ENCODE measurements around the gene WRNIP1. TPM values are rescaled to one million over a fixed set of nuclear protein-coding genes. Genes with fewer than 3 reads are reported as not detected.
A peak's percentile ranks its signal among the peaks of the same experiment; 100 is the strongest.

WRNIP1 gene
- total and polyA plus RNA-seq, 9 of the 15 experiments (the other 6 are each of a cell fraction or from before 2014, with no cell fraction given): 13.2 to 63.6 (median 48.6) TPM

GRCh38 chr6:2765166-2765895 is at the start of gene WRNIP1 (continued):
- TF ChIP-seq SRF (CRISPR knock-in tag; IDR thresholded peaks at IDR 0.05) (peak in 1 of 2 experiments; percentile 60; a peak in 1 of 4 replicates), RAD21 (CRISPR knock-in tag; conservative IDR thresholded peaks at IDR 0.05 in 1 of 2, IDR thresholded peaks at IDR 0.05 in 1 of 2) (peak in 1 of 2 experiments; percentile 17; a peak in 2 of 4 replicates), ZFX (CRISPR knock-in tag; IDR thresholded peaks at IDR 0.05) (peak; percentile 88), TBL1XR1 (IDR thresholded peaks at IDR 0.05; ENCODE audit: low read length in 2 of 2) (peak in 1 of 2 experiments; percentile 31; a peak in 2 of 4 replicates), HMGN3 (IDR thresholded peaks at IDR 0.05; ENCODE audit: borderline replicate concordance, extremely low read depth, insufficient read length, low read depth, low read length) (peak; percentile 59), MCM5 (IDR thresholded peaks at IDR 0.05; ENCODE audit: low read depth) (no peak), JUND (IDR thresholded peaks at IDR 0.05; ENCODE audit: borderline replicate concordance, low read depth, low read length) (peak; percentile 77), JUND (tag; IDR thresholded peaks at IDR 0.05; ENCODE audit: borderline replicate concordance, low read depth, low read length) (no peak; the same call in 2 of the 3 replicates), ZNF76 (CRISPR knock-in tag; IDR thresholded peaks at IDR 0.05; ENCODE audit: borderline replicate concordance) (no peak; the same call in 1 of the 2 replicates)
- TF ChIP-seq, protein P1, sequence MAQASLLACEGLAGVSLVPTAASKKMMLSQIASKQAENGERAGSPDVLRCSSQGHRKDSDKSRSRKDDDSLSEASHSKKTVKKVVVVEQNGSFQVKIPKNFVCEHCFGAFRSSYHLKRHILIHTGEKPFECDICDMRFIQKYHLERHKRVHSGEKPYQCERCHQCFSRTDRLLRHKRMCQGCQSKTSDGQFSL (CRISPR knock-in tag; IDR thresholded peaks at IDR 0.05): peak; percentile 84
- TF ChIP-seq, protein P1 (tag; IDR thresholded peaks at IDR 0.05): peak in 1 of 2 experiments; percentile 99; a peak in 2 of 4 replicates
- TF ChIP-seq, protein P2, sequence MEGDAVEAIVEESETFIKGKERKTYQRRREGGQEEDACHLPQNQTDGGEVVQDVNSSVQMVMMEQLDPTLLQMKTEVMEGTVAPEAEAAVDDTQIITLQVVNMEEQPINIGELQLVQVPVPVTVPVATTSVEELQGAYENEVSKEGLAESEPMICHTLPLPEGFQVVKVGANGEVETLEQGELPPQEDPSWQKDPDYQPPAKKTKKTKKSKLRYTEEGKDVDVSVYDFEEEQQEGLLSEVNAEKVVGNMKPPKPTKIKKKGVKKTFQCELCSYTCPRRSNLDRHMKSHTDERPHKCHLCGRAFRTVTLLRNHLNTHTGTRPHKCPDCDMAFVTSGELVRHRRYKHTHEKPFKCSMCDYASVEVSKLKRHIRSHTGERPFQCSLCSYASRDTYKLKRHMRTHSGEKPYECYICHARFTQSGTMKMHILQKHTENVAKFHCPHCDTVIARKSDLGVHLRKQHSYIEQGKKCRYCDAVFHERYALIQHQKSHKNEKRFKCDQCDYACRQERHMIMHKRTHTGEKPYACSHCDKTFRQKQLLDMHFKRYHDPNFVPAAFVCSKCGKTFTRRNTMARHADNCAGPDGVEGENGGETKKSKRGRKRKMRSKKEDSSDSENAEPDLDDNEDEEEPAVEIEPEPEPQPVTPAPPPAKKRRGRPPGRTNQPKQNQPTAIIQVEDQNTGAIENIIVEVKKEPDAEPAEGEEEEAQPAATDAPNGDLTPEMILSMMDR (IDR thresholded peaks at IDR 0.05 in 2 of 3, conservative IDR thresholded peaks at IDR 0.05 in 1 of 3; ENCODE audit: insufficient read depth in 2 of 3, low read depth in 1 of 3, low read length in 3 of 3): peak; percentile 74 to 95 (median 78)
- TF ChIP-seq, protein P3, sequence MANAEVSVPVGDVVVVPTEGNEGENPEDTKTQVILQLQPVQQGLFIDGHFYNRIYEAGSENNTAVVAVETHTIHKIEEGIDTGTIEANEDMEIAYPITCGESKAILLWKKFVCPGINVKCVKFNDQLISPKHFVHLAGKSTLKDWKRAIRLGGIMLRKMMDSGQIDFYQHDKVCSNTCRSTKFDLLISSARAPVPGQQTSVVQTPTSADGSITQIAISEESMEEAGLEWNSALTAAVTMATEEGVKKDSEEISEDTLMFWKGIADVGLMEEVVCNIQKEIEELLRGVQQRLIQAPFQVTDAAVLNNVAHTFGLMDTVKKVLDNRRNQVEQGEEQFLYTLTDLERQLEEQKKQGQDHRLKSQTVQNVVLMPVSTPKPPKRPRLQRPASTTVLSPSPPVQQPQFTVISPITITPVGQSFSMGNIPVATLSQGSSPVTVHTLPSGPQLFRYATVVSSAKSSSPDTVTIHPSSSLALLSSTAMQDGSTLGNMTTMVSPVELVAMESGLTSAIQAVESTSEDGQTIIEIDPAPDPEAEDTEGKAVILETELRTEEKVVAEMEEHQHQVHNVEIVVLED (CRISPR knock-in tag; IDR thresholded peaks at IDR 0.05): peak; percentile 96
